HG02623 (cell line): Measurements from ENCODE around the gene ANKRD28.

ENCODE experiments used
- ATAC-seq: cut with Tn5 transposase; IDR thresholded peaks from one replicate; pipeline ENCODE4 v1.9.1; 2021; ENCODE audit warnings: moderate library complexity; ENCODE audit not compliant: unreplicated experiment

ANKRD28 gene

DNA sequence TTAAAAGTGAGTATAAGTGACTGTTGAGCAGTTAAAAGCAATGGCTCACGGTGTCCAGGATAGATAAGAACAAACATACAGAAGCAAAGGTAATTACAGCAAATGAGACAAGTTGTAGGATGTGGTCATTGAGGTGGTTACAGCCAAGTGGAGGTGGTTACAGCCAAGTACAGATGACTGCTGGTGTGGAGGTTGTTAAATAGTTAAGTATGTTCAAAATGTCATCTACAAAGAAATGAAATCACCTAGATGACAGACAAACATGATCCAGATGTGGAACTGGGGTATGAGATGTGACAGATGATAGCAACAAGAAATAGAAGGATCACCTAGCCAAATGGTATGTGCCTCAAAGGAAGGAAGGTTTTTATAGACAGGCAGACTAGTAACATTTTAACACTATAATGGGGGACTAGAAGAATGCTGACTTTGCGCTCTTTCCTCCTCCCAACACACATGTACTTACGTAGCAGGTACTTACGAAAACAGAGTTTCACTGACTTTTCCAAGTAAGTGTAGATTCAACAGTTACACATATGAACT lies 6.8 kb upstream of the ANKRD28 start:
- peak; percentile 46 for ATAC-seq

DNA sequence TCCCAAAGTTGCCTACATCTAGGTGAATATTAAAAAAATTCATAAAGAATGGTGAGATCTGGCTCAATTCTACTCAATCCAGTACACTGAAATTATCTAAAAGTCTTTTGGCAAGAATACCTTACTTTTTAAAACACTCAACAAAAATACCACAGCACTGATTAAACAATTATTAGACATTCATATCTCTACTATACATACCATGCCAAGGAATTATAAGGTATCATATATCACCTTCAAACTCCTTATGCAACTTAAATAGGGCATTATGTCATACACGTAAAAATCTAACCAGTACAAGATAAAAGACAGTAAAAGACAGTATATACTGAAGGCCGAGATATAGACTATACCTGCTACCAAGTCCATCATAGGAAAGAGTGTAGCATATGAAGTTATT lies 6.1 kb upstream of the ANKRD28 start:
- ATAC-seq = no peak

DNA sequence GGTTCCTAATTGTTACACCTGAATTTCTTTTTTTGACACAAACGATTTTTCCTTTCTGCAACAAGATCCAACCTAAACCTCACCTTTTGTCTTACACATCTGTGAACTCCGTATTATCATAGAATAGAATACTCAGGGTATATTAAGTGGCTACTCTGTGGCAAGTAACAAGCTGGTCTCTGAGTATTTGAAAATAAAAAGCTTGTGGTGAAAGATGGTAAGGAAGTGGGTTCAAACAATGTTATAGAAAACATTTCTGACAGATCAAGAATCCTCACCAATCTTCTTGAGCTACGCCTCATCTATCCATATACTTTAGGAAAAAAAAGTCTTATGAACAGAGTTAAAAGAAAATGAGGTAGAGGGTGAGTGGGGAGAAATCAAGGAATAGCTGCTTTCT lies 3.5 kb upstream of the ANKRD28 start:
- ATAC-seq = no peak

DNA sequence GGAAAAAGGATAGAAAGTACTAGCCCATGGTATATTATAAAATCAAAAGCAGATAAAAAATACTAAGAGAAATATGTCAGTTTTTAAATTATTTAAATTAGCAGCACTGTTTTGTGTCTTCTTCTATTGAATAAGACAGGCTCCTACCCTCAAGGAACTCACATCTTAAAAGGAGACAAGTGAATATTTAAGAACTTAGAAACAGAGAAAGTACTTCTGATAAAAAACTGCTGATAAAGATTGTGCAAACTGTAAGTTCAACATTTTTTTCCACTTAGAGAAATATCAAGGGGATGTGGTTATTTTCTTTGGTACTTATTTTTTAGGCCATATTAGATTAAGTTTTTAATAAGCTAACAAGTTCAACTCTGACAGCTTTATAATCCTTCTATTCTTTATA lies 3.0 kb upstream of the ANKRD28 start:
- ATAC-seq = no peak

DNA sequence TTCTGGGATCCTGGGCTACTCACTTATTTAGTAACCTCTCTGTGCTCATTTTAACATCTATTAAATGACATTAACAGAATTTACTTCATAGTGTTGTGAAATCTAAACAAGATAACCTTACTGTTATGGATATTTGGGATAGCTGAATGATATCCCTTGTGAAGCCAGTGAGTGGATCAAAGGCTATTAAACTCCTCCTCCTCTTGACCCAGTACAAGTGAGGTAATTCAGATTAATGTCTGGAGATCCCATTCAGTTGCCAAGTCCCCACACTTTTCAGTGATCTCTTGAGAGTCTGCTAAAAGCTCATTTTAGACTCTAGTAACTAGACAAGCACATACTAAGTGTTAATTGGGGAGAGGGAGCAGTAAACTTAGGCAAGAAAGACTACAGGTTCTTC lies 2.5 kb upstream of the ANKRD28 start:
- no peak for ATAC-seq

DNA sequence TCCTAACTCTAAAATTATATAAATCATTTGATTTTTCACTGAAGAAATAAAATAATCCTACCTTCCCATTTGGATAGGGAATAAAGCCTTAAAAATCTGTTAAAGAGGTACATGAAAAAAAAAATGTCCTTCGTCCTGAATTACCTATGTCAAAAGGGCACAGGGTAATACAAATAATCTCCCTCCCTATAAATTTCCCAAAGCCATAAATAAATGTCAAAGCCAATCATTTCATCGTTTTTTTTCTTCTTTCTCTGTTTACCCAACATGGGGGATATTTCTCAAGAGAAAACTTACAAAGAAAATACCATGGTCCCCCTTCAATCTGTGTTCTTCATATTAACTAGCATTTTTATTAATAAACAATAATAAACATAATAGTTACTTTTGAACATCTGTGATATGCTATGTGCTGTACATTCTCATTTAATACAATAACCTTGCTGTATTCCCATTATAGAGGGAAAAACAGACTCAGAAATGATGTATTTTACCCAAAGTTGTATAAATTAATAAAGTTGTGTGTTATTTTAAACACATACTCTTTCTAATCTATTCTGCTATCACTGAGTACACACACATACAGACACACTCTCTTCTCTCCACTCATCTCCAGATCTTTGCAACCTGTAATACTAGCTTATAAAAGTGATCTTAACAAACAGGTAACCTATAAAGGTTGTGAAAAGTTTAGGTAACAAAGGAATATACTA lies 910 bp upstream of the ANKRD28 start:
- ATAC-seq = no peak

DNA sequence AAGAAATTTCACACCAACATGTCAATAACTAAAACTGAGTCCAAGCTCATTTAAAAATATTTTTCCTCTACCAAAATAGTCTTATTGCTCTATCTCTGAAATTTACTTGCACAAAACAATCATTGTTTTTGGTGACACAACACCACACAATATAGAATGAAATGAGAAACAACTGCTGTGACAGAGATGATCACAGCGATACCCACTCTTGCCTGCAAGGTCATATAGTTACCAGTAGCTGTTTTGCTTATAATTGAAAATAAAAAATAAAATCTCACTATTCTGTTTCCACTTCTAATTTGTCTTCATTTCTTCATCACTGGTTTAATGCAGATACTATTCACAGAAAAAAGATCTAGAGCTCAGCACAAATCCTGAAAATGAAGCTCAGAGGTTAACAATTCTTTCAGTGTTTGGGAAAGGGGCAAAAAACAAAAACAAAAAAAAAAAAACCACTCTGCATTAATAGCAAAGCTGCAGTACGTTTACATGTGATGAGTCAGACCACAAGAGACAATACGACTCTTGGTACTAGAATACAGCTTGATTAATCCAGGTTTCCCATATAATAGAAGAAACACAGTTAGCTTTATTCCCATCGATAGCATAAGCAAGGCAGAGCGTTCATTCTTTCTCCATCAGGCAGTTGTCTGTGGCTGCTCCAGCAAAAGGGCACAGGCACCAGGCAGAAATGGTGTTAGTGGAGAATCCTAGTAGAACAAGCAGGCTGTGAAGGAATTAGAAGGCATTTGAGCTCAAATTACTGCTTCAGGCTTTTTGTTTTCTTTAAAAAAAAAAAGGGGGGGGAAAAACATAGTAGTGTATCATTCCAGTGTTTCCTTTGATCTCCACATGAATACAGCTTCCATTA lies 773 bp downstream of the ANKRD28 start:
- no peak for ATAC-seq

DNA sequence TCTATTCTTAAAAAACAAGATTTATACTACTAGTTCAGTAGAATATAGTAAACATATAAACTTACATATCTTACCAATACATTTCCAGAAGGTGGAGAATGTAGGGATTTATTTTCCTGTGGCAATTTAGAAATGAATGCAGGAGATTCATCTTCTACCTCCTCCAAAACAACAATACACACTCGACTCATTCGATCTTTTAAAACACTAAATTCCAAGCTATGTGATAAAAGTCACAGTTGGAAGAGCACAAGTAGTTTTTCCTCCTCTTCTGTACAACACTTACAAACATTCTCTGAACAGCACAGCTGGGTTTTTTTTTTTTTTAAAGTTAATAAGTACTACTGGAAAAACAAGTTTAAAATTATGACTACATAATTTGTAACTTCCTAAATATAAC lies 1.4 kb downstream of the ANKRD28 start:
- ATAC-seq = no peak

DNA sequence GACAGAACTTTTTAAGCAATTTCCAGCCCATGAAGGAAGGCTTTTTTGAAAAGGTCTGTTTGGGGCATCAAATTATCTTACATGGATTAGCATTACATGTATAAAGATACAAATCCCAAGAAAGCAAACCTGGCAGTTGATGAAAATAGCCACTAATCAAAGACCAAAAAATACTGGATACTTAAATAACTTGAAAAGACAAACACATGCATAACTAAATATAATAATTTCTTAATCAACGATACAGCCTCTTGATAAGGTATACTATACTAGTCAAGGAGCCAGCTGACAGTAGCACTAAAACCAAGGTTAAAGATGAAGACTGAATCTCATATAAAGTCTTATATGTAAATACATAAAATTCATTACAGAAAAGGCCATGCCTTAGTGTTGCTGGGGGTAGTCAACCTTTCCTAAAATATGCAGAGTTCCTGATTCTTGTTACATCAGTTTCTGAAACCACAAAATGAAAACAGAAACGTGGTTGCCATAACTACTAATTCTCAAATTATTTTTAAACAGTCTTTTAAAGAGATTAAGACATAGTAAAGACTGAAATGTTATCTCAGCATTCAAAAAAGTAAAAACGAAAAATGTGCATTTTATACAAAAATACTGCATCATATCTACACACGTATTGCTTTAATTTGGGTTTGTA lies 2.0 kb downstream of the ANKRD28 start:
- no peak for ATAC-seq

DNA sequence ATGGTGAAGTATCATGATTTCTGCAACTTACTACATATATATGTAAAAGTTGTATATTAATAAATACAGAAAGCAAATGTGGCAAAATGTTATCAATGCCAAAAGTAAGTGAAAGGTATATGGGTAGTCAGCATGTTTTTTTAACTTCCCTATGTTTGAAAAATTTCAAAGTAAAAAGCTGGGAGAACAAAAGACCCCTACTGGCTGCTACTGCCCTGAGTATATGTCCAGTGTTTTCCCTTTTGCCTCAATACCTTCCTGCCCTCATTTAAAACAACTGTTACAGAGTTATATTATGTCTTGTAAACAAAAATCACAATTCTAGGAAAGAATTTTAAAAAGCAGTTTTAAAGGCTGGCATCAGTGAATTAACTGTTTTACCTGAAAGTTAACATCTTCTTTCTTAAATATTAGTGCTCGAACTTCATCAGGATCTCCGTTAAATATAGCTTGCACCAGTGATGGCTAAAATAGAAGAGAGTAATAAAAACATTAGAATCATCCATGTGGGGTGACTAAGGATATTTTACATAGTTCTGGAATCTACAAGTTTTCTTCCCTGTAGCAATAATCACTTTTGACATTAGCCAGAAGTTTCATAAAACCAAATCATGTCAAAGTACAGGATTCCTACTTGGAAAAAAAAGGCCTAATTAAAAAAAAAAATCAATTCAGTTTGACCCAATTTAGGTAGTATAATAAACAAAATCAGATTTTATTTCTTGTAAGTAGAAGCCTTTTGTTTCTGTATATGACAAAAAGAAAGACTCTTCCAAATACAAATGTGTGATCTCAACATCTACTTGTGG lies 2.7 kb downstream of the ANKRD28 start:
- no peak for ATAC-seq

DNA sequence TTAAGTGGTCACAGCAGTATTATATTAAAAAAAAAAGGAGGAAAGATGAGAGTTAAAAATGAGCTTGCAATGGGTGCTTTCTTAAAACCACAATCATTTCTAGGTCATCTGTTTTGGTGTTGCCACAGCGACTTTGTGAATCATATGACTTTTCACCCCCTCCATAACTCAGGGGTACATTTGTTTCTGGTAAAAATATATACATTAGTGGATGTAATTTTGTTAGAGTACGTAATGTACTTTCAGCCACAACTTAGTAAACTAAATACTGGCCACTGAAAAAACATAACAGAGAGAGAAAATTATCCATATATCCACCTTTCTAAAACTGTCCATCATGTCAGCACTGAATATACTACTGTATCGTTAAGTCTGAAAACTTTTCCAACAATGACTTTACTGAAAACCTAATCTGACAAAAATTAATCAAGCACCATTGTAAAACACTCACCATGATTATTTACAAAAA lies 3.4 kb downstream of the ANKRD28 start:
- no peak for ATAC-seq

DNA sequence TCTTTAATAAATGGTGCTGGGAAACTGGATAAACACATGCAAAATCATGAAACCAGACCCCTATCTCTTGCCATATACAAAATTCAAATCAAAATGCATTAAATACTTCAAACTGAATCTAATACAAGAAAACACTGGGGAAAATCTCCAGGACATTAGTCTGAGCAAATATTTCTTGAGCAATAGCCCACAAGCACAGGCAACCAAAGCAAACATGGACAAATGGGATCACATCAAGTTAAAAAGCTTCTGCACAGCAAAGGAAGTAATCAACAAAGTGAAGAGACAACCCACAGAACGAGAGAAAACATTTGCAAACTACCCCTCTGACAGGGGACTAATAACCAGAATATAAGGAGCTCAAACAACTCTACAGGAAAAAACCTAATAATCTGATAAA lies 6.3 kb downstream of the ANKRD28 start:
- no peak for ATAC-seq

DNA sequence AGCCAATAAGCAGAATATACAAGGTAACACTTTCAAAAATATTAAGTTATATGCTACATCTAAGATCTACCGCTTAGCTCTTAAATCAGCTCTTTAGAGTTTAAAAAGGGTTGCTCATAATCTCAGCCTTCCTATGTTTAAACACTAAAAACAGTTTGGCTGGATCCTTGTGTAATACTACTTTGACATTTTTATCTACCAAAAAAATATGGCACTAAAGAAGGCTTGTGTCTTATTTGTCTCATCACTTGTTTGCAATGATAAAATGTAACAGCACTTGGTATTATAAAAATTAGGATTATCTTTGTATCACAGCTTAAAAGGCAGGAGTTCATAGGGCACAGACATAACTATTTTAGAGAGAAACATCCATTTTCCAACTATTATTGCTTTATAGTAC lies 9.8 kb downstream of the ANKRD28 start:
- ATAC-seq = no peak

DNA sequence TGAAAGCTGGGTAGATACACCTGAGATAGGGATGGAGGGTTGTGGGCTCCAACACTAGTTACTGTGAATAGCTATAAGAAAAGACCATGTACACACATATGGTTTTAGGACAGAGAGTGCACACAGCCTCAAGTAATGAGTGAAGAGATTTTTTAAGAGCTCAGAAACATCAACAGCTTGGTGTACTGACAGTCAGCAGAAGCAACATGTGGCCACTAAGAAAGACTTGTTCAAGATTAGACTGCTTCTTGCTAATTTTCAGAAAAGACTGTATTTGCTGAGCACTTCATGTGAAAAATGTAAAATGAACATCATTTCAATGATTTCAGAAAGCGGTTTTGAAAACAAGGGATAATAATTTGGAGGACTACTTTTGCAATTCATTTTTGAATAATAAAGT lies 10.3 kb downstream of the ANKRD28 start:
- ATAC-seq = no peak

DNA sequence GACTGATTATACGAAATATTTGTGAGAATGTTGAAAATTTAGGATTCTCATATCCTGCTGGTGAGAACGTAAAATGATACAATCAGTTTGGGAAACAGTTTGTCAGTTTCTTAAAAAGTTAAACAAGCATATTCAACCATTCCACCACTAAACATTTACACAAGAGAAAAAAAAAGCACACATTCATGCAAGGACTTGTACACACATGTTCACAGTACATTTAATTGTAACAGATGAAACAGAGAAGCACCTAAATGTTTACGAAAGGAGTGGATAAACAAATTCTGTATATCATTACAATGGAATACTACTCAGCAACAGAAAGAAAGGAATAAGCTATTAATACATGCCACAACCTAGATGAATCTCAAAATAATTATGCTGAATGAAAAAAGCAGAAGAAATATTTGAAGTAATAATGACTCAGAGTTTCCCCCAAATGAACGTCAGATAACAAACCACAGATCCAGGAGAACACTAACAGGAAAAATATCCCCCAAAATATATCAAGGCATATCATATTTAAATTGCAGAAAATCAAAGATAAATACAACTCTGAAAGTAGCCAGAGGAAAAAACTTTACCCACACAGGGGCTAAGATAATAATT lies 14.3 kb downstream of the ANKRD28 start:
- no peak for ATAC-seq

DNA sequence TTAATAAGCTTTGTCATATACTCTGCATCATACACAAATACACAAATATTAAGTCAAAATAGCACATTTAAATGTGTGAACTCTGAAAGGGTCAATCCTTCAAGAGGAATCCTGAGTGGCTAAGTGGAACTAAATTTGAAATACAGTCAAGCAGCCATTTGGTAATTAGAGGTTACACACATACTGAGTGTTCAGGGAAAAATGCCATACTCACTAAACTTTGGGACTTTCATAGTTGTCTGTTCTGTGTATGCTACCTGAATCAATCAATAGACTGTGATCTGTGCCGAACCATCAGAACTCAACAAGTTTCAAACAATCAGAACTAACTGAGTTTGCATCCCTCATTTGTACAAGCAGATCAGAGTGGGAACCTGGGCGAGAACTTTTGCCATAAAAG lies 15.3 kb downstream of the ANKRD28 start:
- ATAC-seq = no peak

DNA sequence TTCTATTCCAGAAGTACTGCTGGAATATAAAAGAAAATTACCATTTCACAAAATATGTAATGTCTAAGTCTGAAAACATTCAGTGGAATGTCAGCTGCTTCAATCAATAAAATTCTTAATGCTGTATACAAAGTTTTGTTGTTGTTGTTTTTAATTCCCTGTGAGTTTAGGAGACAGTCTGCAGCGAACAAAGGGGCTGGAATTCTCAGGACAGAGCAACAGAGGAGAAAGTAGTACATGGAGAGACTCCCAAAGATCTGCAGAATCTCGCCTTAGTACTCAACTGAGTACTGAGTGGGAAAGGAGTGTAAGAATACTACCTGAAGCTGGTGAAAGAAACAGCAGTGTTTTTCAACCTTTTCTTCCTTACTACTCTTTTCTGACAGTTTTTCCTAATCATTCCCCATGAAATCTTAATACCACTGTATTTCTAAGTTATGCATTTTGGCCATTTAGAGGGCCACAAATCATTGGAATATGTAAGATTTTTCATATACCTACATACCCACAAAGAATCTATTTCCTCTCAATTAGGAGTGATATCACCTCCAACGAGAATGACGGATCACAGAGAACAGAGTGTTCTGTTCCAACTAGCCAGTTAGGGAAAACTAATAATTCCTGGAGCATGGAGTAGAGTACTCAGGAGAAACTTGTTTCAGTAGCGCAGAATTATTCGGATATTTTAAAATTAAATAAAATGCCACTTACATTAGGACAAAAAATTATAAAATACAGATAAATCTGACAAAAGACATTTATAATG lies 16.0 kb downstream of the ANKRD28 start:
- no peak for ATAC-seq

DNA sequence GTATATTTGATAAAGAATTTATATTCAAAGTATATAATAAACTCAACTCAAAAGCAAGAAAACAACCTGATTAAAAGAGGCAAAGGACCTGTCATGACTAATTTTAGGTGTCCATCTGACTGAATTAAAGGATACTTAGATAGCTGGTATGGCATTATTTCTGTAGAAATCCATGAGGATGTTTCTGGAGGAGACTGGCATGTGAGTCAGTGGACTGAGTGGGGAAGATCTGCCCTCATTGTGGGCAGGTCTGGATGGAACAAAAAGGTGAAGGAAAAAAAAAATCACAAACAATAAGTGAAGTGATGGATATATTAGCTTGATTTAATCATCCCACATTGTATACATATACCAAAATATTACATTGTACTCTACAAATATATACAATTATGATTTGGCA lies 16.6 kb downstream of the ANKRD28 start:
- no peak for ATAC-seq

DNA sequence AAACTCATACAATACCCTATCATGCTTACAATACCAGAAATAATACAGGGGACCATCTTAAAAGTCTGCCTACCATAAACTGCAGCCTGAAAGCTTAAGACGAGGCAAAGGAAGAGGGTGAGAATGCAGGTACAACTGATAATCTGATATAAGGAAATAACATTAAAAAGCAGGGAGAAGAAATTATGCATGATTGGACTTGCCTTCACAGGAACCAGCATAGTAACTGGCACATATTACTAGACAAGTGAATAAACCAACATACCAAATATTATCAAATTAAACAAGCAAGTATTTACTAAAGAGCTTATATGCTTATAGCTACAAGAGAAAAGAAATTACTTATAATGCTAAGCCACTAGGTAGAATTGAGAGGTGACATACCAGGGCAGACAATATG lies 18.7 kb downstream of the ANKRD28 start:
- no peak for ATAC-seq
